ENCODE measurements around the gene PCED1A.

The PCED1A gene

GRCh38 chr20:2840138-2840966 lies at the start of gene PCED1A, which contains the start of gene VPS16:
TSS of gene PCED1A (minus strand) at chr20:2840655. CDS start at chr20:2839912, 743 bp downstream.
TSS of gene VPS16 (plus strand) at chr20:2840745. CDS start at chr20:2840775, 30 bp downstream.
- no peaks in the 10 kb centered on the region for H3K27me3 Mint-ChIP-seq
- peaks cover 3% of the 10 kb centered on the region for H3K9me3 Mint-ChIP-seq
- H3K36me3 Mint-ChIP-seq (ENCODE audit: low read depth): peaks cover 29% of the 10 kb centered on the region
- peaks cover 43% of the 10 kb centered on the region for H3K4me1 Mint-ChIP-seq (ENCODE audit: low read depth)
- peak within 1 kb of the TSS; percentile 88 for H3K4me3 Mint-ChIP-seq
- peak within 1 kb of the TSS; percentile 98 for H3K27ac Mint-ChIP-seq

GRCh38 chr20:2889797-2890196 lies 49.3 kb upstream of the PCED1A start:
- H3K36me3 Mint-ChIP-seq (ENCODE audit: low read depth): peaks cover 36% of the 10 kb centered on the region
- H3K4me3 Mint-ChIP-seq: no peak overlapping the region
- peaks cover 4% of the 10 kb centered on the region for H3K9me3 Mint-ChIP-seq
- peaks cover 61% of the 10 kb centered on the region for H3K4me1 Mint-ChIP-seq (ENCODE audit: low read depth)
- no peaks in the 10 kb centered on the region for H3K27me3 Mint-ChIP-seq
- no peak overlapping the region for H3K27ac Mint-ChIP-seq

- Mint-ChIP-seq H3K27ac (no peak overlapping the region), H3K36me3 (ENCODE audit: low read depth) (peaks cover 33% of the 10 kb centered on the region), H3K27me3 (no peaks in the 10 kb centered on the region), H3K9me3 (peaks cover 3% of the 10 kb centered on the region), H3K4me3 (no peak overlapping the region), H3K4me1 (ENCODE audit: low read depth) (peaks cover 66% of the 10 kb centered on the region)
Measured at GRCh38 chr20:2889209-2889608, 48.8 kb upstream of the PCED1A start.

GRCh38 chr20:2888224-2888955 lies 47.9 kb upstream of the PCED1A start:
- H3K27ac Mint-ChIP-seq: peak overlapping the region; percentile 41
- H3K4me3 Mint-ChIP-seq: no peak overlapping the region
- no peaks in the 10 kb centered on the region for H3K27me3 Mint-ChIP-seq

GRCh38 chr20:2887715-2888114 lies 47.3 kb upstream of the PCED1A start:
- Mint-ChIP-seq H3K9me3 (no peaks in the 10 kb centered on the region), H3K27ac (no peak overlapping the region)

More at GRCh38 chr20:2888224-2888955, 47.9 kb upstream of the PCED1A start:
- Mint-ChIP-seq H3K36me3 (ENCODE audit: low read depth) (peaks cover 28% of the 10 kb centered on the region), H3K4me1 (ENCODE audit: low read depth) (peaks cover 73% of the 10 kb centered on the region), H3K9me3 (no peaks in the 10 kb centered on the region)

GRCh38 chr20:2883726-2884637 lies 43.5 kb upstream of the PCED1A start:
- Mint-ChIP-seq H3K27me3 (no peaks in the 10 kb centered on the region), H3K27ac (peak overlapping the region; percentile 14), H3K4me3 (no peak overlapping the region), H3K4me1 (ENCODE audit: low read depth) (peaks cover 57% of the 10 kb centered on the region), H3K36me3 (ENCODE audit: low read depth) (peaks cover 17% of the 10 kb centered on the region), H3K9me3 (no peaks in the 10 kb centered on the region)

More at GRCh38 chr20:2887715-2888114, 47.3 kb upstream of the PCED1A start:
- peaks cover 74% of the 10 kb centered on the region for H3K4me1 Mint-ChIP-seq (ENCODE audit: low read depth)
- no peak overlapping the region for H3K4me3 Mint-ChIP-seq
- H3K27me3 Mint-ChIP-seq: no peaks in the 10 kb centered on the region
- peaks cover 28% of the 10 kb centered on the region for H3K36me3 Mint-ChIP-seq (ENCODE audit: low read depth)

GRCh38 chr20:2880650-2881049 lies 40.2 kb upstream of the PCED1A start:
- Mint-ChIP-seq H3K4me1 (ENCODE audit: low read depth) (peaks cover 62% of the 10 kb centered on the region), H3K36me3 (ENCODE audit: low read depth) (peaks cover 34% of the 10 kb centered on the region), H3K27ac (no peak overlapping the region), H3K9me3 (no peaks in the 10 kb centered on the region), H3K27me3 (no peaks in the 10 kb centered on the region), H3K4me3 (no peak overlapping the region)

- no peak overlapping the region for H3K4me3 Mint-ChIP-seq
- no peaks in the 10 kb centered on the region for H3K27me3 Mint-ChIP-seq
- no peak overlapping the region for H3K27ac Mint-ChIP-seq
- peaks cover 61% of the 10 kb centered on the region for H3K4me1 Mint-ChIP-seq (ENCODE audit: low read depth)
- no peaks in the 10 kb centered on the region for H3K9me3 Mint-ChIP-seq
- peaks cover 36% of the 10 kb centered on the region for H3K36me3 Mint-ChIP-seq (ENCODE audit: low read depth)
Measured at GRCh38 chr20:2879146-2879545, 38.7 kb upstream of the PCED1A start.

- Mint-ChIP-seq H3K27me3 (no peaks in the 10 kb centered on the region), H3K4me3 (no peak overlapping the region)
Measured at GRCh38 chr20:2878515-2878914, 38.1 kb upstream of the PCED1A start.

GRCh38 chr20:2875690-2876203 lies 35.3 kb upstream of the PCED1A start:
- no peaks in the 10 kb centered on the region for H3K9me3 Mint-ChIP-seq
- no peaks in the 10 kb centered on the region for H3K27me3 Mint-ChIP-seq
- peaks cover 68% of the 10 kb centered on the region for H3K4me1 Mint-ChIP-seq (ENCODE audit: low read depth)
- peaks cover 26% of the 10 kb centered on the region for H3K36me3 Mint-ChIP-seq (ENCODE audit: low read depth)
- H3K27ac Mint-ChIP-seq: peak overlapping the region; percentile 12
- H3K4me3 Mint-ChIP-seq: peak overlapping the region; percentile 91

More at GRCh38 chr20:2878515-2878914, 38.1 kb upstream of the PCED1A start:
- H3K27ac Mint-ChIP-seq: no peak overlapping the region
- peaks cover 36% of the 10 kb centered on the region for H3K36me3 Mint-ChIP-seq (ENCODE audit: low read depth)
- H3K9me3 Mint-ChIP-seq: no peaks in the 10 kb centered on the region
- peaks cover 55% of the 10 kb centered on the region for H3K4me1 Mint-ChIP-seq (ENCODE audit: low read depth)

- Mint-ChIP-seq H3K4me3 (peak overlapping the region; percentile 91), H3K27ac (peak overlapping the region; percentile 78), H3K27me3 (no peaks in the 10 kb centered on the region), H3K4me1 (ENCODE audit: low read depth) (peaks cover 69% of the 10 kb centered on the region), H3K36me3 (ENCODE audit: low read depth) (peaks cover 26% of the 10 kb centered on the region), H3K9me3 (no peaks in the 10 kb centered on the region)
Measured at GRCh38 chr20:2874456-2874855, 34.0 kb upstream of the PCED1A start.

GRCh38 chr20:2873747-2874041 lies 33.2 kb upstream of the PCED1A start:
- no peaks in the 10 kb centered on the region for H3K27me3 Mint-ChIP-seq
- peak overlapping the region; percentile 91 for H3K4me3 Mint-ChIP-seq
- peaks cover 24% of the 10 kb centered on the region for H3K36me3 Mint-ChIP-seq (ENCODE audit: low read depth)
- no peaks in the 10 kb centered on the region for H3K9me3 Mint-ChIP-seq
- H3K4me1 Mint-ChIP-seq (ENCODE audit: low read depth): peaks cover 69% of the 10 kb centered on the region
- peak overlapping the region; percentile 83 for H3K27ac Mint-ChIP-seq

- peak within 1 kb of the TSS; percentile 91 for H3K4me3 Mint-ChIP-seq
- H3K36me3 Mint-ChIP-seq (ENCODE audit: low read depth): peaks cover 21% of the 10 kb centered on the region
- H3K27ac Mint-ChIP-seq: peak within 1 kb of the TSS; percentile 97
- no peaks in the 10 kb centered on the region for H3K27me3 Mint-ChIP-seq
- H3K9me3 Mint-ChIP-seq: no peaks in the 10 kb centered on the region
- peaks cover 64% of the 10 kb centered on the region for H3K4me1 Mint-ChIP-seq (ENCODE audit: low read depth)
Measured at GRCh38 chr20:2873010-2873746, 32.7 kb upstream of the PCED1A start, which contains the start of gene PTPRA. TSS of gene PTPRA (plus strand) at chr20:2873481. CDS start at chr20:2964278, 90,797 bp downstream.

Measured in stimulated activated naive CD8-positive, alpha-beta T cell treated with anti-CD3 and anti-CD28 coated beads, Interleukin-15, Interleukin-2, amounts not matched to agents 100 ng/mL and 50 ng/mL, for 24 hours (primary cell).